ENCODE data around the gene FAAH. TPM values are rescaled to one million over a fixed set of nuclear protein-coding genes. Genes with fewer than 3 reads are reported as not detected.

Gene FAAH
- polyA plus RNA-seq, 1 of the 3 experiments (the other 2 are of a cell fraction), result 1.2 TPM

DNA sequence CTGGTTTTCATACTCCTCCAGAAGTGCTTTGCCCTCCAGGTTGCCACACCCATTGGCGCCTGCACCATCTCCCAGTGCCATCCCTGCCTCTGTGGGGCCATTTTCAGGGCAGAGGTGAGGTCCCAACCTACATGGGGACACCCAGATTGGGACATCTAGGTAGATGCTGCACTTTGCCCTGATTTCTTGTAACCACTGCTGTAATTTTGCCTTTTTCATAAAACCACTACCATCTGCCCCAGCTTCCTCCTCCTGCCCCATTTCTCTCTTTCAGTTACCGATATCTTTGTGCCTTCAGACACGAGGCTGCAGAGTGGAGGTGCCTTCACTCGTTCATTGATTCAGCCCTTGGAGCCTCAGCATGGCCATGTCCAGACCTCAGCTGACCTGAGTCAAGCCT, 21.4 kb downstream of the FAAH start:
- Histone ChIP-seq H3K79me2 (ENCODE audit: insufficient read depth) (no peaks in the 10 kb centered on the region), H3K27ac (ENCODE audit: low read depth in 2 of 2, low read length in 1 of 2) (no peak overlapping the region), H3K4me1 (ENCODE audit: control insufficient read depth in 1 of 2, insufficient read depth in 2 of 2, low read depth in 1 of 2, low read length in 1 of 2) (no peaks in the 10 kb centered on the region; a peak in 1 of 4 replicates), H3K9me3 (no peaks in the 10 kb centered on the region), H3F3A (replicated peaks; ENCODE audit: insufficient read depth) (no peaks in the 10 kb centered on the region), H4K20me1 (ENCODE audit: insufficient read depth) (no peaks in the 10 kb centered on the region), H3K4me2 (no peak overlapping the region), H3K9me2 (no peaks in the 10 kb centered on the region), H3K9ac (no peak overlapping the region), H3K27me3 (ENCODE audit: insufficient read depth) (no peaks in the 10 kb centered on the region; the same call in none of the 2 replicates), H2AFZ (ENCODE audit: low read depth) (no peak overlapping the region), H3K36me3 (replicated peaks in 1 of 2; ENCODE audit: control insufficient read depth in 1 of 2, insufficient read depth in 2 of 2, low read length in 1 of 2) (no peaks in the 10 kb centered on the region), H3K4me3 (ENCODE audit: low read depth in 2 of 2, low read length in 1 of 2) (no peak overlapping the region)
- POLR2A ChIA-PET, result no interaction called here
- 44% methylated on average over 4 of the region's 4 CpGs for WGBS (ENCODE audit: low lambda C conversion rate)
- TF ChIP-seq, protein P1, sequence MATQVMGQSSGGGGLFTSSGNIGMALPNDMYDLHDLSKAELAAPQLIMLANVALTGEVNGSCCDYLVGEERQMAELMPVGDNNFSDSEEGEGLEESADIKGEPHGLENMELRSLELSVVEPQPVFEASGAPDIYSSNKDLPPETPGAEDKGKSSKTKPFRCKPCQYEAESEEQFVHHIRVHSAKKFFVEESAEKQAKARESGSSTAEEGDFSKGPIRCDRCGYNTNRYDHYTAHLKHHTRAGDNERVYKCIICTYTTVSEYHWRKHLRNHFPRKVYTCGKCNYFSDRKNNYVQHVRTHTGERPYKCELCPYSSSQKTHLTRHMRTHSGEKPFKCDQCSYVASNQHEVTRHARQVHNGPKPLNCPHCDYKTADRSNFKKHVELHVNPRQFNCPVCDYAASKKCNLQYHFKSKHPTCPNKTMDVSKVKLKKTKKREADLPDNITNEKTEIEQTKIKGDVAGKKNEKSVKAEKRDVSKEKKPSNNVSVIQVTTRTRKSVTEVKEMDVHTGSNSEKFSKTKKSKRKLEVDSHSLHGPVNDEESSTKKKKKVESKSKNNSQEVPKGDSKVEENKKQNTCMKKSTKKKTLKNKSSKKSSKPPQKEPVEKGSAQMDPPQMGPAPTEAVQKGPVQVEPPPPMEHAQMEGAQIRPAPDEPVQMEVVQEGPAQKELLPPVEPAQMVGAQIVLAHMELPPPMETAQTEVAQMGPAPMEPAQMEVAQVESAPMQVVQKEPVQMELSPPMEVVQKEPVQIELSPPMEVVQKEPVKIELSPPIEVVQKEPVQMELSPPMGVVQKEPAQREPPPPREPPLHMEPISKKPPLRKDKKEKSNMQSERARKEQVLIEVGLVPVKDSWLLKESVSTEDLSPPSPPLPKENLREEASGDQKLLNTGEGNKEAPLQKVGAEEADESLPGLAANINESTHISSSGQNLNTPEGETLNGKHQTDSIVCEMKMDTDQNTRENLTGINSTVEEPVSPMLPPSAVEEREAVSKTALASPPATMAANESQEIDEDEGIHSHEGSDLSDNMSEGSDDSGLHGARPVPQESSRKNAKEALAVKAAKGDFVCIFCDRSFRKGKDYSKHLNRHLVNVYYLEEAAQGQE (IDR thresholded peaks at IDR 0.05; ENCODE audit: low read depth, low read length), result no peak
- CTCF ChIA-PET, result interaction anchor here (1.2 to 1.6 kb wide), 4 partner anchors 9 to 113 kb away, joined by 3 to 9 read pairs (median 3); no protein-coding TSS in a partner anchor
- no peak for DNase-seq

DNA sequence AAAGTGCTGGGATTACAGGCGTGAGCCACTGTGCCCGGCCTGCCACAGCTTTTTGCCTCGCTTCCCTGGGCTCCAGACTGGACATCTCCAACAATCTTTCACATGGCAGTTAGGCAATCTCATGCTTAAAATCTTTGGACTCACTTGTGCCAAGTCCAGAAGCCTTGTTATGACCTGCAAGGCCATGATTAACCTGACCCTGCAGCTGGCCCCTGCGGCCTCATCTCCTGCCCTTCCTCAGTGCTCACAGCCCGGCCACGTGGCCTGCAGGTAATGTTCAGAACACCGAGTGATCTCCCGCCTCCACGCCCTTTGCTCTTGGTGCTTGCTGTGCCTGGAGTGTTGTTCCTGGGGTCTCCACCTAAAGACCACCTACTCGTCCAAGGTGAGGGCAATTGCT, 24.9 kb downstream of the FAAH start:
- Histone ChIP-seq H3K36me3 (replicated peaks in 1 of 2; ENCODE audit: control insufficient read depth in 1 of 2, insufficient read depth in 2 of 2, low read length in 1 of 2) (no peaks in the 10 kb centered on the region), H3K9me2 (no peaks in the 10 kb centered on the region), H4K20me1 (ENCODE audit: insufficient read depth) (no peaks in the 10 kb centered on the region), H3K79me2 (ENCODE audit: insufficient read depth) (no peaks in the 10 kb centered on the region), H3F3A (replicated peaks; ENCODE audit: insufficient read depth) (no peaks in the 10 kb centered on the region), H3K4me3 (ENCODE audit: low read depth in 2 of 2, low read length in 1 of 2) (no peak overlapping the region), H3K9me3 (no peaks in the 10 kb centered on the region), H3K27ac (ENCODE audit: low read depth in 2 of 2, low read length in 1 of 2) (no peak overlapping the region), H3K9ac (no peak overlapping the region), H2AFZ (ENCODE audit: low read depth) (no peak overlapping the region), H3K27me3 (ENCODE audit: insufficient read depth) (peaks cover 9% of the 10 kb centered on the region), H3K4me1 (ENCODE audit: control insufficient read depth in 1 of 2, insufficient read depth in 2 of 2, low read depth in 1 of 2, low read length in 1 of 2) (no peaks in the 10 kb centered on the region), H3K4me2 (no peak overlapping the region)
- DNase-seq, result no peak
- TF ChIP-seq, protein P2, sequence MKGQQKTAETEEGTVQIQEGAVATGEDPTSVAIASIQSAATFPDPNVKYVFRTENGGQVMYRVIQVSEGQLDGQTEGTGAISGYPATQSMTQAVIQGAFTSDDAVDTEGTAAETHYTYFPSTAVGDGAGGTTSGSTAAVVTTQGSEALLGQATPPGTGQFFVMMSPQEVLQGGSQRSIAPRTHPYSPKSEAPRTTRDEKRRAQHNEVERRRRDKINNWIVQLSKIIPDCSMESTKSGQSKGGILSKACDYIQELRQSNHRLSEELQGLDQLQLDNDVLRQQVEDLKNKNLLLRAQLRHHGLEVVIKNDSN (IDR thresholded peaks at IDR 0.05; ENCODE audit: borderline replicate concordance, low read depth), result no peak
- TF ChIP-seq, protein P3, sequence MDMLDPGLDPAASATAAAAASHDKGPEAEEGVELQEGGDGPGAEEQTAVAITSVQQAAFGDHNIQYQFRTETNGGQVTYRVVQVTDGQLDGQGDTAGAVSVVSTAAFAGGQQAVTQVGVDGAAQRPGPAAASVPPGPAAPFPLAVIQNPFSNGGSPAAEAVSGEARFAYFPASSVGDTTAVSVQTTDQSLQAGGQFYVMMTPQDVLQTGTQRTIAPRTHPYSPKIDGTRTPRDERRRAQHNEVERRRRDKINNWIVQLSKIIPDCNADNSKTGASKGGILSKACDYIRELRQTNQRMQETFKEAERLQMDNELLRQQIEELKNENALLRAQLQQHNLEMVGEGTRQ (IDR thresholded peaks at IDR 0.05; ENCODE audit: borderline replicate concordance, low read depth, low read length), result no peak
- no peak for TF ChIP-seq POLR2AphosphoS5 (IDR thresholded peaks at IDR 0.05; ENCODE audit: low read depth, low read length)
- POLR2A ChIA-PET, result no interaction called here
- CTCF ChIA-PET, result interaction anchor here (1.2 to 1.7 kb wide), 4 partner anchors 23 to 306 kb away, joined by 3 to 6 read pairs (median 4); no protein-coding TSS in a partner anchor
- 65% methylated on average over 10 of the region's 10 CpGs for WGBS (ENCODE audit: low lambda C conversion rate)

DNA sequence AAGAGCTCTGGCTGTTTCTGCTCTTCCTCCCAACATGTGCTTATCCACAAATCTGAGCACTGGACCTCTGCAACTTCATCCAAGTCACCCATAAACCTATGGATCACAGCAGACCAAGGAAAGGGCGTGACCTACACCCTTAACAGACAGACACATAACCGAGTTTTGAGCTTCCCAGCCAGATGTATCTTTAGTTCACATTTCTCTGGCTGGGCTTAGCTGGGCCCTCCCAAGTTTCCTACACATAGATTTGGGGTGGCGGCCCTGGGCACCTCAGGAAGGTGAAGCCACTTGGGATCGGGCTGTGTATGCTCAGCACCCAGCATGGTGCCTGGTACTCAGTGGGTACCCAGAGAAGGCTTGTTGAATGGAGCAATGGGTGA, 26.4 kb downstream of the FAAH start:
- H3K36me3 ChIP-seq (replicated peaks in 1 of 2; ENCODE audit: control insufficient read depth in 1 of 2, insufficient read depth in 2 of 2, low read length in 1 of 2), result no peaks in the 10 kb centered on the region
- H3K4me2 ChIP-seq, result no peak overlapping the region
- H3K9me3 ChIP-seq, result no peaks in the 10 kb centered on the region
- H3K9ac ChIP-seq, result no peak overlapping the region
- WGBS (ENCODE audit: low lambda C conversion rate), result 33% methylated on average over 4 of the region's 4 CpGs
- no peaks in the 10 kb centered on the region for H4K20me1 ChIP-seq (ENCODE audit: insufficient read depth)
- peaks cover 9% of the 10 kb centered on the region for H3K27me3 ChIP-seq (ENCODE audit: insufficient read depth)
- CTCF ChIA-PET, result interaction anchor here (1.1 to 2.8 kb wide), 3 partner anchors 22 to 327 kb away, joined by 3 to 7 read pairs (median 3); no protein-coding TSS in a partner anchor
- H3F3A ChIP-seq (replicated peaks; ENCODE audit: insufficient read depth), result no peaks in the 10 kb centered on the region
- H3K4me1 ChIP-seq (ENCODE audit: control insufficient read depth in 1 of 2, insufficient read depth in 2 of 2, low read depth in 1 of 2, low read length in 1 of 2), result no peaks in the 10 kb centered on the region
- H3K9me2 ChIP-seq, result no peaks in the 10 kb centered on the region
- H3K27ac ChIP-seq (ENCODE audit: low read depth in 2 of 2, low read length in 1 of 2), result no peak overlapping the region
- H3K79me2 ChIP-seq (ENCODE audit: insufficient read depth), result no peaks in the 10 kb centered on the region
- no peak overlapping the region for H2AFZ ChIP-seq (ENCODE audit: low read depth)
- POLR2A ChIA-PET, result no interaction called here
- H3K4me3 ChIP-seq (ENCODE audit: low read depth in 2 of 2, low read length in 1 of 2), result no peak overlapping the region
- DNase-seq, result no peak
- TF ChIP-seq RFX5 (IDR thresholded peaks at IDR 0.05; ENCODE audit: low read length), result no peak
- TF ChIP-seq NRF1 (IDR thresholded peaks at IDR 0.05; ENCODE audit: low read depth, low read length), result no peak
- TF ChIP-seq TEAD4 (IDR thresholded peaks at IDR 0.05; ENCODE audit: borderline replicate concordance, insufficient read depth), result no peak
- no peak for TF ChIP-seq GATA2 (CRISPR knock-in tag; IDR thresholded peaks at IDR 0.05)
- no peak for TF ChIP-seq GABPA (IDR thresholded peaks at IDR 0.05; ENCODE audit: low read depth)
- TF ChIP-seq, protein P4, sequence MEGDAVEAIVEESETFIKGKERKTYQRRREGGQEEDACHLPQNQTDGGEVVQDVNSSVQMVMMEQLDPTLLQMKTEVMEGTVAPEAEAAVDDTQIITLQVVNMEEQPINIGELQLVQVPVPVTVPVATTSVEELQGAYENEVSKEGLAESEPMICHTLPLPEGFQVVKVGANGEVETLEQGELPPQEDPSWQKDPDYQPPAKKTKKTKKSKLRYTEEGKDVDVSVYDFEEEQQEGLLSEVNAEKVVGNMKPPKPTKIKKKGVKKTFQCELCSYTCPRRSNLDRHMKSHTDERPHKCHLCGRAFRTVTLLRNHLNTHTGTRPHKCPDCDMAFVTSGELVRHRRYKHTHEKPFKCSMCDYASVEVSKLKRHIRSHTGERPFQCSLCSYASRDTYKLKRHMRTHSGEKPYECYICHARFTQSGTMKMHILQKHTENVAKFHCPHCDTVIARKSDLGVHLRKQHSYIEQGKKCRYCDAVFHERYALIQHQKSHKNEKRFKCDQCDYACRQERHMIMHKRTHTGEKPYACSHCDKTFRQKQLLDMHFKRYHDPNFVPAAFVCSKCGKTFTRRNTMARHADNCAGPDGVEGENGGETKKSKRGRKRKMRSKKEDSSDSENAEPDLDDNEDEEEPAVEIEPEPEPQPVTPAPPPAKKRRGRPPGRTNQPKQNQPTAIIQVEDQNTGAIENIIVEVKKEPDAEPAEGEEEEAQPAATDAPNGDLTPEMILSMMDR (IDR thresholded peaks at IDR 0.05), result no peak
- TF ChIP-seq FOSL2 (IDR thresholded peaks at IDR 0.05; ENCODE audit: borderline replicate concordance, low read depth), result no peak
- no peak for TF ChIP-seq TCF12 (IDR thresholded peaks at IDR 0.05)
- TF ChIP-seq EZH2phosphoT487 (IDR thresholded peaks at IDR 0.05; ENCODE audit: borderline replicate concordance, low read depth), result no peak
- no peak for TF ChIP-seq TAF1 (IDR thresholded peaks at IDR 0.05; ENCODE audit: borderline replicate concordance, low read depth, low read length)
